K562 (cell line): ENCODE measurements around the gene GLRA3. TPM values are rescaled to one million over a fixed set of nuclear protein-coding genes. Genes with fewer than 3 reads are reported as not detected.
A peak's percentile ranks its signal among the peaks of the same experiment; 100 is the strongest.

ENCODE experiments used
- CHCHD3 ChIP-seq: fragments of 250-450 bp; sonication (Bioruptor Pico); IDR thresholded peaks from 2 replicates; pipeline ENCODE4 v2.1.2; 2022; ENCODE audit warnings: mild to moderate bottlenecking
- GATA2 ChIP-seq: sonication (generic); formaldehyde crosslinking; IDR thresholded peaks from 2 replicates; pipeline ENCODE4 v1.4.0; 2020; ENCODE audit warnings: mild to moderate bottlenecking, missing genetic modification reagents
- MIER1 ChIP-seq: fragments of 450-650 bp; IDR thresholded peaks from 2 replicates; pipeline ENCODE4 v1.6.1; 2016; ENCODE audit warnings: antibody characterized with exemption, mild to moderate bottlenecking, low read depth
- MLLT1 ChIP-seq, 2 experiments: fragments of 450-650 bp; IDR thresholded peaks; 2 replicates each; pipeline ENCODE4 v1.6.1; 2016
- NFE2 ChIP-seq: IDR thresholded peaks from 2 replicates; pipeline ENCODE4 v1.6.1; 2014; ENCODE audit warnings: antibody characterized with exemption, low read depth
- NR2C1 ChIP-seq, 2 experiments: fragments of 450-650 bp; IDR thresholded peaks; 2 replicates each; pipeline ENCODE4 v1.6.1; 2017; ENCODE audit warnings: mild to moderate bottlenecking in 2 of 2, antibody characterized with exemption in 1 of 2, inconsistent platforms in 1 of 2, missing compliant biosample characterization in 1 of 2, missing genetic modification characterization in 1 of 2
- RBFOX2 ChIP-seq: fragments of 200-400 bp; formaldehyde crosslinking; IDR thresholded peaks from 2 replicates; pipeline ENCODE4 v1.6.1; 2017; ENCODE audit warnings: low read depth, mild to moderate bottlenecking, low read length, moderate library complexity
- SIX5 ChIP-seq, 2 experiments: IDR thresholded peaks; 2 replicates each; pipeline ENCODE4 v1.6.1; 2011; ENCODE audit warnings: low read length in 2 of 2, borderline replicate concordance in 1 of 2, low read depth in 1 of 2, mild to moderate bottlenecking in 1 of 2, moderate library complexity in 1 of 2; ENCODE audit not compliant: insufficient read depth in 1 of 2
- SP2 ChIP-seq: IDR thresholded peaks from 2 replicates; pipeline ENCODE4 v1.6.1; 2011; ENCODE audit warnings: mild to moderate bottlenecking, low read depth, low read length, moderate library complexity; ENCODE audit not compliant: poor library complexity, severe bottlenecking; ENCODE audit errors: extremely low read depth
- SRSF3 ChIP-seq: fragments of 200-400 bp; formaldehyde crosslinking; IDR thresholded peaks from 2 replicates; pipeline ENCODE4 v1.6.1; 2016; ENCODE audit warnings: mild to moderate bottlenecking, low read length, moderate library complexity; ENCODE audit not compliant: insufficient read depth
- TRIM28 ChIP-seq: fragments of 450-650 bp; IDR thresholded peaks from 2 replicates; pipeline ENCODE4 v1.6.1; 2017
- polyA plus RNA-seq, 8 experiments: library from polyadenylated mRNA; depleted of rRNA in 4 of 8; stranded (reverse) in 5 of 8; unstranded in 3 of 8; fragments of >200 nt; fragmentation: Nextera tagmentation in 2 of 8; fragmentation: Illumina TruSeq in 1 of 8; extraction: Ambion mirVana in 2 of 8; extraction: Trizol in 1 of 8; gene quantifications; 2 replicates each; pipeline versions ENCODE4 v1.2.1 to v1.2.3, GENCODE V29; 2011 to 2014; ENCODE audit warnings: inconsistent platforms in 1 of 8, missing spikeins in 1 of 8
- total RNA-seq, 7 experiments: library from RNA; depleted of rRNA in 6 of 7; stranded (reverse); fragments of >200 nt in 6 of 7; fragmentation: Illumina TruSeq in 2 of 7; extraction: Trizol in 2 of 7; gene quantifications; 2 replicates each; pipeline versions ENCODE4 v1.2.1 to v1.2.3, GENCODE V29; 2011 to 2021; ENCODE audit warnings: low replicate concordance in 1 of 7
- TF ChIP-seq, protein P1 (sequence below): fragments of 450-650 bp; IDR thresholded peaks from 2 replicates; pipeline ENCODE4 v1.6.1; 2016

GLRA3 gene
- total and polyA plus RNA-seq, 9 of the 15 experiments (the other 6 are each of a cell fraction or from before 2014, with no cell fraction given) = 0.06 to 0.14 (median 0.08) TPM; not detected in 2

DNA sequence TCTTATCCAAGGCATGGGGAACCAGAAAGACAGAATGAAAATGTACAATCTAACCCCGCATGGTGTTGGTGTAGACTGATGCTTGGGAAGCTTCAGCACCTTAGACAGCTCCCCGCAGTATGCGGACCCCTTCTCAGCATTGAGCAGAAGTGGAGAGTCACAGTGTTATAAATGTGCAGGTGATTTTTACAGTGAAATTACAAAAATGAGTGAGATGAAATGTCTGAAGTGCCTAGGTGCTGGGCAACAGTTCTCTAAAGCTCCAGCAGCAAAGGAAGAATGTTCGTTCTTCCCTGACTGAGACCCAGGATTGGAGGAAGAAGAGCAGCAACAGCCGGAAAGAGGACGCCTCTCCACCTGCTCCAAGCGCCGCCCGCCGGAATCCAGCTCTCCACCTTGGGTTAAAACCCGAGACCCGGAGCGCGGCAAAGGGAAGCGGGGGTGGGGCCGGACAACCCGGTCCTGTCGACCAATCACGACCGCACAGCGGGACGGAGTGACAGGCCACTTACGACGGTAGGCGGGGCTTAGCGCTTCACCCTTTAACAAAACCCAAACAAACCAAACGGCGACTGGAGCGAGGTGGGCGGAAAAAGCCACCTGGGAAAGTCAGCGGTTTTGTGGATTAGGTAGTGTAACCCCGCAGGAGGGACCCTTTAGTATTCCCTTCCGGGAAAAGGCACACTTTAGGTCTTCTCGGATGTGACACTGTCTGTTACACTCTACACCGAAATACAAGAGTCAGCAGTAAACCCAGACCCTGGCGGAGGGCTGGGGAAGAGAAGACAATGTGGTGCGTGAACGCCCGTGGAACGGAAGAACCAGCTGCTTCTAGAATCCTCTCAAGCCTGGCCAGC lies at the start of gene GLRA3 (continued):
- TF ChIP-seq MLLT1 (IDR thresholded peaks at IDR 0.05) (no peak), GATA2 (CRISPR knock-in tag) (no peak), NFE2 (no peak), TRIM28 (no peak), SRSF3 (no peak), CHCHD3 (CRISPR knock-in tag) (no peak), SIX5 (IDR thresholded peaks at IDR 0.05; ENCODE audit: borderline replicate concordance in 1 of 2, insufficient read depth in 1 of 2, low read depth in 1 of 2, low read length in 2 of 2) (no peak), SP2 (peak; percentile 22), MIER1 (peak; percentile 94), RBFOX2 (no peak), NR2C1 (IDR thresholded peaks at IDR 0.05) (no peak), NR2C1 (tag; IDR thresholded peaks at IDR 0.05) (no peak)
- TF ChIP-seq, protein P1, sequence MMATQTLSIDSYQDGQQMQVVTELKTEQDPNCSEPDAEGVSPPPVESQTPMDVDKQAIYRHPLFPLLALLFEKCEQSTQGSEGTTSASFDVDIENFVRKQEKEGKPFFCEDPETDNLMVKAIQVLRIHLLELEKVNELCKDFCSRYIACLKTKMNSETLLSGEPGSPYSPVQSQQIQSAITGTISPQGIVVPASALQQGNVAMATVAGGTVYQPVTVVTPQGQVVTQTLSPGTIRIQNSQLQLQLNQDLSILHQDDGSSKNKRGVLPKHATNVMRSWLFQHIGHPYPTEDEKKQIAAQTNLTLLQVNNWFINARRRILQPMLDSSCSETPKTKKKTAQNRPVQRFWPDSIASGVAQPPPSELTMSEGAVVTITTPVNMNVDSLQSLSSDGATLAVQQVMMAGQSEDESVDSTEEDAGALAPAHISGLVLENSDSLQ = peak; percentile 97
